HepG2 (cell line): ENCODE results near the gene MARCHF5. TPM values are rescaled to one million over a fixed set of nuclear protein-coding genes. Genes with fewer than 3 reads are reported as not detected.

ENCODE experiments used
- ATAC-seq: fragments of 200-7000 bp; cut with Tn5 transposase; 3 replicates; pipeline ENCODE4 v1.9.1; 2020; ENCODE audit warnings: mild to moderate bottlenecking, moderate library complexity
- BruUV-seq: library from RNA; stranded (reverse); fragments of 400-500 nt; replicated peaks from 2 replicates; lab custom pipeline; 2021; lab: Mats Ljungman, UMichigan
- CTCF ChIA-PET: fragments of 300-600 bp; formaldehyde crosslinking; extraction: SDS; loops from one replicate; lab custom pipeline; 2021; ENCODE audit warnings: low total read pairs, inconsistent platforms, low intra/inter-chr PET ratio; lab: Yijun Ruan, JAX
- POLR2A ChIA-PET: fragments of 350-600 bp; sonication (Branson Sonifier 250); formaldehyde crosslinking; loops from one replicate; lab custom pipeline; 2020; ENCODE audit warnings: antibody characterized with exemption, inconsistent platforms; lab: Yijun Ruan, JAX
- DNase-seq: peaks from one replicate; pipeline ENCODE4 v3.0.0-alpha.2; 2015; ENCODE audit warnings: low spot score
- FAIRE-seq: peaks from 3 replicates; lab custom pipeline; 2011; peaks lifted over from hg19 to GRCh38; lab: Jason Lieb, UNC
- H2AFZ ChIP-seq: one replicate; pipeline ENCODE4 v1.6.1; 2011; ENCODE audit warnings: low read length, inconsistent platforms
- H3K27ac ChIP-seq: fragments of 300-600 bp; 3 replicates; pipeline ENCODE4 v1.8.0; 2011; ENCODE audit warnings: mixed run types, mild to moderate bottlenecking, mixed read lengths, low read length, inconsistent platforms; ENCODE audit not compliant: insufficient read depth; ENCODE audit errors: extremely low read length
- H3K27me3 ChIP-seq, 2 experiments: fragments of 200-600 bp in 1 of 2; 2 replicates in 1 of 2; 3 replicates in 1 of 2; pipeline versions ENCODE4 v1.6.0 to v1.8.0; 2011; ENCODE audit warnings: low read length in 2 of 2, mild to moderate bottlenecking in 2 of 2, moderate library complexity in 2 of 2, inconsistent platforms in 1 of 2; ENCODE audit not compliant: insufficient read depth in 2 of 2, control insufficient read depth in 1 of 2
- H3K36me3 ChIP-seq, 2 experiments: fragments of 200-600 bp in 1 of 2; replicated peaks in 1 of 2; 2 replicates in 1 of 2; 3 replicates in 1 of 2; pipeline versions ENCODE4 v1.5.1 to v1.8.0; 2011; ENCODE audit warnings: low read length in 2 of 2, inconsistent platforms in 1 of 2; ENCODE audit not compliant: insufficient read depth in 2 of 2, control insufficient read depth in 1 of 2
- H3K4me1 ChIP-seq: 2 replicates; pipeline ENCODE4 v1.5.1; 2012; ENCODE audit warnings: low read length, inconsistent platforms; ENCODE audit not compliant: insufficient read depth
- H3K4me2 ChIP-seq: 2 replicates; pipeline ENCODE4 v1.6.0; 2011; ENCODE audit warnings: low read depth, low read length, inconsistent platforms
- H3K4me3 ChIP-seq, 3 experiments: fragments of 200-600 bp in 1 of 3; sonication (generic), shearing (Covaris generic) in 1 of 3; replicated peaks in 1 of 3; 2 replicates each; pipeline ENCODE4 v1.5.1; 2011 to 2016; ENCODE audit warnings: low read length in 3 of 3, inconsistent platforms in 2 of 3, low read depth in 2 of 3, mild to moderate bottlenecking in 2 of 3, control low read depth in 1 of 3, mixed read lengths in 1 of 3; ENCODE audit not compliant: insufficient read depth in 1 of 3
- H3K79me2 ChIP-seq: one replicate; pipeline ENCODE4 v1.6.1; 2011; ENCODE audit warnings: low read length, inconsistent platforms; ENCODE audit not compliant: insufficient read depth
- H3K9ac ChIP-seq: 2 replicates; pipeline ENCODE4 v1.6.0; 2011; ENCODE audit warnings: mild to moderate bottlenecking, low read depth, low read length, inconsistent platforms; ENCODE audit not compliant: insufficient read depth
- H3K9me3 ChIP-seq: 2 replicates; pipeline ENCODE4 v1.5.1; 2012; ENCODE audit warnings: mild to moderate bottlenecking, low read length
- H4K20me1 ChIP-seq: 2 replicates; pipeline ENCODE4 v1.6.0; 2011; ENCODE audit warnings: inconsistent platforms, mild to moderate bottlenecking, low read length, moderate library complexity; ENCODE audit not compliant: insufficient read depth
- ARID4A ChIP-seq: sonication (generic); formaldehyde crosslinking; IDR thresholded peaks from 2 replicates; pipeline ENCODE4 v1.5.0; 2020; ENCODE audit warnings: mild to moderate bottlenecking, missing genetic modification reagents, borderline replicate concordance
- CEBPG ChIP-seq: IDR thresholded peaks from 2 replicates; pipeline ENCODE4 v1.6.1; 2016
- CREB1 ChIP-seq, 2 experiments: fragments of 450-650 bp in 1 of 2; IDR thresholded peaks; 2 replicates each; pipeline ENCODE4 v1.6.1; 2016 to 2017; ENCODE audit warnings: control low read depth in 1 of 2, mild to moderate bottlenecking in 1 of 2, missing compliant biosample characterization in 1 of 2, missing genetic modification characterization in 1 of 2
- EHMT2 ChIP-seq: fragments of 200-600 bp; sonication (generic); IDR thresholded peaks from 2 replicates; pipeline ENCODE4 v1.7.0; 2017; ENCODE audit warnings: antibody characterized with exemption, low read depth, low read length, borderline replicate concordance
- MEIS2 ChIP-seq: sonication (generic); formaldehyde crosslinking; IDR thresholded peaks from 2 replicates; pipeline ENCODE4 v1.9.0; 2021; ENCODE audit warnings: mild to moderate bottlenecking, missing genetic modification reagents
- MIER2 ChIP-seq: IDR thresholded peaks from 2 replicates; pipeline ENCODE4 v1.6.1; 2016; ENCODE audit warnings: missing biosample characterization, missing genetic modification reagents
- PAX8 ChIP-seq: sonication (generic); formaldehyde crosslinking; IDR thresholded peaks from 2 replicates; pipeline ENCODE4 v1.8.0; 2022; ENCODE audit warnings: mild to moderate bottlenecking, missing genetic modification reagents, borderline replicate concordance
- SALL1 ChIP-seq: sonication (generic); formaldehyde crosslinking; IDR thresholded peaks from 2 replicates; pipeline ENCODE4 v1.8.0; 2022; ENCODE audit warnings: mild to moderate bottlenecking, missing genetic modification reagents
- SP1 ChIP-seq, 2 experiments: fragments of 450-650 bp in 1 of 2; sonication (generic) in 1 of 2; formaldehyde crosslinking in 1 of 2; IDR thresholded peaks; 2 replicates each; pipeline versions ENCODE4 v1.4.0 to v1.6.1; 2016 to 2020; ENCODE audit warnings: missing genetic modification reagents in 1 of 2
- TGIF2 ChIP-seq: IDR thresholded peaks from 2 replicates; pipeline ENCODE4 v1.6.1; 2016; ENCODE audit warnings: control low read depth, missing compliant biosample characterization
- XRCC5 ChIP-seq: fragments of 200-400 bp; formaldehyde crosslinking; optimal IDR thresholded peaks from 2 replicates; pipeline ENCODE3; 2017; ENCODE audit warnings: mild to moderate bottlenecking, low read length
- ZNF331 ChIP-seq: sonication (generic); formaldehyde crosslinking; IDR thresholded peaks from 2 replicates; pipeline ENCODE4 v1.4.0; 2020; ENCODE audit warnings: missing genetic modification reagents
- ZNF567 ChIP-seq: sonication (generic); formaldehyde crosslinking; IDR thresholded peaks from 2 replicates; pipeline ENCODE4 v1.8.1; 2023; ENCODE audit warnings: mild to moderate bottlenecking, missing genetic modification reagents, borderline replicate concordance
- ZSCAN12 ChIP-seq: sonication (generic); formaldehyde crosslinking; IDR thresholded peaks from 2 replicates; pipeline ENCODE4 v1.9.0; 2021; ENCODE audit warnings: mild to moderate bottlenecking, missing genetic modification reagents
- WGBS: methylation state at CpG from one replicate; pipeline ENCODE4 v1.1.6; 2017; ENCODE audit warnings: low lambda C conversion rate; 5-methylcytosine and 5-hydroxymethylcytosine counted together
- in situ Hi-C: cut with HindIII; loops from 2 replicates; pipeline ENCODE4 v1.10.0; 2017; ENCODE audit warnings: low pct_unique_long_range_greater_than_20kb; ENCODE audit not compliant: extremely low pct_ligation_motif_present
- intact Hi-C: fragments of 100-400 bp; cut with micrococcal nuclease; formaldehyde crosslinking; loops from one replicate; pipeline ENCODE4 v1.10.0; 2022; ENCODE audit not compliant: unreplicated experiment
- polyA plus RNA-seq, 8 experiments: library from polyadenylated mRNA; depleted of rRNA in 3 of 8; stranded (reverse) in 7 of 8; unstranded in 1 of 8; fragments of >200 nt; fragmentation: Illumina TruSeq in 4 of 8; extraction: Trizol in 4 of 8; gene quantifications; 2 replicates each; pipeline versions ENCODE4 v1.2.1 to v1.2.3, GENCODE V29; 2011 to 2016; ENCODE audit warnings: low read depth in 4 of 8, missing spikeins in 1 of 8, mixed read lengths in 1 of 8; ENCODE audit not compliant: insufficient read depth in 1 of 8
- total RNA-seq, 5 experiments: library from RNA; depleted of rRNA; stranded (reverse); fragments of >200 nt; fragmentation: Illumina TruSeq; extraction: Trizol; gene quantifications; 2 replicates each; pipeline ENCODE4 v1.2.3, GENCODE V29; 2016; ENCODE audit warnings: low read depth in 1 of 5
- TF ChIP-seq, protein P1 (sequence below), 2 experiments: IDR thresholded peaks; 2 replicates each; pipeline ENCODE4 v1.6.1; 2011 to 2012; ENCODE audit warnings: low read length in 2 of 2, borderline replicate concordance in 1 of 2, low read depth in 1 of 2, mild to moderate bottlenecking in 1 of 2, moderate library complexity in 1 of 2
- TF ChIP-seq, protein P2 (sequence below): sonication (generic); formaldehyde crosslinking; IDR thresholded peaks from 2 replicates; pipeline ENCODE4 v1.4.0; 2020; ENCODE audit warnings: mild to moderate bottlenecking, missing genetic modification reagents

Gene MARCHF5
- total and polyA plus RNA-seq, 2 of the 13 experiments (the other 11 are each of a cell fraction or from before 2014, with no cell fraction given) = 19.4 to 21.0 TPM

- intact Hi-C loops = no loop called here
- in situ Hi-C loops = no loop called here
- Histone ChIP-seq H4K20me1 (no peaks in the 10 kb centered on the region), H3K36me3 (no peaks in the 10 kb centered on the region), H3K9me3 (no peaks in the 10 kb centered on the region), H2AFZ (no peak overlapping the region), H3K9ac (no peak overlapping the region), H3K27ac (no peak overlapping the region), H3K79me2 (no peaks in the 10 kb centered on the region), H3K4me2 (no peak overlapping the region), H3K4me1 (no peaks in the 10 kb centered on the region), H3K27me3 (no peaks in the 10 kb centered on the region), H3K4me3 (no peak overlapping the region)
- ChIA-PET CTCF (no interaction called here), POLR2A (no interaction called here)
- FAIRE-seq (no peak), DNase-seq (peak; percentile 65), ATAC-seq (peak; percentile 73)
- 30% methylated on average over 11 of the region's 11 CpGs for WGBS
- BruUV-seq = no TSS peak
- TF ChIP-seq ZNF567 (CRISPR knock-in tag) (no peak), SP1 (IDR thresholded peaks at IDR 0.05) (no peak), SP1 (CRISPR knock-in tag; IDR thresholded peaks at IDR 0.05) (peak; percentile 57; the same call in 1 of the 2 replicates), ZNF331 (0 out of 2 replicates have a peak, but pooled peaks have one; percentile 40), EHMT2 (peak; percentile 95), TGIF2 (CRISPR knock-in tag) (peak; percentile 91), CEBPG (CRISPR knock-in tag) (no peak), SALL1 (CRISPR knock-in tag) (peak; percentile 34; the same call in 1 of the 2 replicates), MEIS2 (CRISPR knock-in tag) (0 out of 2 replicates have a peak, but pooled peaks have one; percentile 50), ZSCAN12 (CRISPR knock-in tag) (no peak), ARID4A (CRISPR knock-in tag) (peak; percentile 42; the same call in 1 of the 2 replicates), CREB1 (IDR thresholded peaks at IDR 0.05) (peak; percentile 24; the same call in 1 of the 2 replicates), CREB1 (CRISPR knock-in tag; IDR thresholded peaks at IDR 0.05) (peak; percentile 47; the same call in 1 of the 2 replicates), PAX8 (CRISPR knock-in tag) (no peak), XRCC5 (no peak), MIER2 (CRISPR knock-in tag) (peak; percentile 98)
- TF ChIP-seq, protein P1, sequence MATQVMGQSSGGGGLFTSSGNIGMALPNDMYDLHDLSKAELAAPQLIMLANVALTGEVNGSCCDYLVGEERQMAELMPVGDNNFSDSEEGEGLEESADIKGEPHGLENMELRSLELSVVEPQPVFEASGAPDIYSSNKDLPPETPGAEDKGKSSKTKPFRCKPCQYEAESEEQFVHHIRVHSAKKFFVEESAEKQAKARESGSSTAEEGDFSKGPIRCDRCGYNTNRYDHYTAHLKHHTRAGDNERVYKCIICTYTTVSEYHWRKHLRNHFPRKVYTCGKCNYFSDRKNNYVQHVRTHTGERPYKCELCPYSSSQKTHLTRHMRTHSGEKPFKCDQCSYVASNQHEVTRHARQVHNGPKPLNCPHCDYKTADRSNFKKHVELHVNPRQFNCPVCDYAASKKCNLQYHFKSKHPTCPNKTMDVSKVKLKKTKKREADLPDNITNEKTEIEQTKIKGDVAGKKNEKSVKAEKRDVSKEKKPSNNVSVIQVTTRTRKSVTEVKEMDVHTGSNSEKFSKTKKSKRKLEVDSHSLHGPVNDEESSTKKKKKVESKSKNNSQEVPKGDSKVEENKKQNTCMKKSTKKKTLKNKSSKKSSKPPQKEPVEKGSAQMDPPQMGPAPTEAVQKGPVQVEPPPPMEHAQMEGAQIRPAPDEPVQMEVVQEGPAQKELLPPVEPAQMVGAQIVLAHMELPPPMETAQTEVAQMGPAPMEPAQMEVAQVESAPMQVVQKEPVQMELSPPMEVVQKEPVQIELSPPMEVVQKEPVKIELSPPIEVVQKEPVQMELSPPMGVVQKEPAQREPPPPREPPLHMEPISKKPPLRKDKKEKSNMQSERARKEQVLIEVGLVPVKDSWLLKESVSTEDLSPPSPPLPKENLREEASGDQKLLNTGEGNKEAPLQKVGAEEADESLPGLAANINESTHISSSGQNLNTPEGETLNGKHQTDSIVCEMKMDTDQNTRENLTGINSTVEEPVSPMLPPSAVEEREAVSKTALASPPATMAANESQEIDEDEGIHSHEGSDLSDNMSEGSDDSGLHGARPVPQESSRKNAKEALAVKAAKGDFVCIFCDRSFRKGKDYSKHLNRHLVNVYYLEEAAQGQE (IDR thresholded peaks at IDR 0.05; ENCODE audit: borderline replicate concordance in 1 of 2, low read depth in 1 of 2, low read length in 2 of 2) = peak; percentile 76 to 96
- TF ChIP-seq, protein P2, sequence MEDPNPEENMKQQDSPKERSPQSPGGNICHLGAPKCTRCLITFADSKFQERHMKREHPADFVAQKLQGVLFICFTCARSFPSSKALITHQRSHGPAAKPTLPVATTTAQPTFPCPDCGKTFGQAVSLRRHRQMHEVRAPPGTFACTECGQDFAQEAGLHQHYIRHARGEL = no peak
These were observed 96.4 kb downstream of the MARCHF5 start for GRCh38 chr10:92387289-92387940.
